ENCODE measurements around the gene ITGA3. TPM values are rescaled to one million over a fixed set of nuclear protein-coding genes. Genes with fewer than 3 reads are reported as not detected.

The ITGA3 gene
- total and polyA plus RNA-seq, 2 of the 13 experiments (the other 11 are each of a cell fraction or from before 2014, with no cell fraction given) = 0.48 to 0.69 TPM

DNA sequence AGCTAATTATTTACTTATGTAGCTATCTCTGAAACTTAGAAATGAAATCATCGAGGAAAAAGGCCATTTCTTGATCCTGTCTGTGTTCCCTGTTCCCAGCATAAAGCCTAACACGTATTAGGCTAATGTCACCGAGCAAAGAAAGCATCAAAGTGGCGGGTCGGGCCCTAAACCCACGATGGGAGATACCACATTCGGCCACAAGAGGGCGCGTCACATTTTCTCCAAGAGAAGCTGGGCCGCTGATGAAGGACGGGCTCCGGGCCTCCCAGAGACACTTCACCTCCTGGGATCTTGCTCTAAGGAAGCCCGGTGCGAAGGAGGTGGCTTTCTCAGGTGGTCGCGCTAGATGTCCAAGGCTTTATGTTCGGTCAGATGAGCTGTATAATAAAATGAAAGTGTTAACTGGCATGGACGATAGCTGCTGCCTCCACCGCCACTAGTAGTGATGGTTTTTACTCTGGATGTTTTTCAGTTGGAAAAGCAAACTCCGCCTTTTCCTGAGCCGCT lies 38.4 kb downstream of the ITGA3 start (continued):
- no peak for TF ChIP-seq ETV6 (CRISPR knock-in tag; conservative IDR thresholded peaks at IDR 0.05)
- TF ChIP-seq, protein P1, sequence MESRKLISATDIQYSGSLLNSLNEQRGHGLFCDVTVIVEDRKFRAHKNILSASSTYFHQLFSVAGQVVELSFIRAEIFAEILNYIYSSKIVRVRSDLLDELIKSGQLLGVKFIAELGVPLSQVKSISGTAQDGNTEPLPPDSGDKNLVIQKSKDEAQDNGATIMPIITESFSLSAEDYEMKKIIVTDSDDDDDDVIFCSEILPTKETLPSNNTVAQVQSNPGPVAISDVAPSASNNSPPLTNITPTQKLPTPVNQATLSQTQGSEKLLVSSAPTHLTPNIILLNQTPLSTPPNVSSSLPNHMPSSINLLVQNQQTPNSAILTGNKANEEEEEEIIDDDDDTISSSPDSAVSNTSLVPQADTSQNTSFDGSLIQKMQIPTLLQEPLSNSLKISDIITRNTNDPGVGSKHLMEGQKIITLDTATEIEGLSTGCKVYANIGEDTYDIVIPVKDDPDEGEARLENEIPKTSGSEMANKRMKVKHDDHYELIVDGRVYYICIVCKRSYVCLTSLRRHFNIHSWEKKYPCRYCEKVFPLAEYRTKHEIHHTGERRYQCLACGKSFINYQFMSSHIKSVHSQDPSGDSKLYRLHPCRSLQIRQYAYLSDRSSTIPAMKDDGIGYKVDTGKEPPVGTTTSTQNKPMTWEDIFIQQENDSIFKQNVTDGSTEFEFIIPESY (CRISPR knock-in tag; IDR thresholded peaks at IDR 0.05) = no peak
- TF ChIP-seq ZNF563 (CRISPR knock-in tag; IDR thresholded peaks at IDR 0.05) = no peak
- TF ChIP-seq ZSCAN29 (CRISPR knock-in tag; conservative IDR thresholded peaks at IDR 0.05) = no peak
- TF ChIP-seq, protein P2, sequence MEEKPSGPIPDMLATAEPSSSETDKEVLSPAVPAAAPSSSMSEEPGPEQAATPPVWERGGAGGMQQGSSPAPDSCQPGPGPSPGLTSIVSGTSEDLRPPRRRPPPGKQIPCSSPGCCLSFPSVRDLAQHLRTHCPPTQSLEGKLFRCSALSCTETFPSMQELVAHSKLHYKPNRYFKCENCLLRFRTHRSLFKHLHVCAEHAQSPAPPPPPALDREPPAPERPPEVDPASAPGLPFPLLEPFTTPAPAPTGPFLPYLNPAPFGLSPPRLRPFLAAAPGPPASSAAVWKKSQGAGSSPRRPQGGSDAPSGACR (CRISPR knock-in tag; IDR thresholded peaks at IDR 0.05) = no peak
- TF ChIP-seq TAF1 (CRISPR knock-in tag; IDR thresholded peaks at IDR 0.05) = no peak
- no peak for TF ChIP-seq KLF11 (CRISPR knock-in tag; IDR thresholded peaks at IDR 0.05)
- TF ChIP-seq ZNF547 (CRISPR knock-in tag; IDR thresholded peaks at IDR 0.05) = no peak
- TF ChIP-seq HNF4A (CRISPR knock-in tag; IDR thresholded peaks at IDR 0.05) = no peak
- TF ChIP-seq MTA1 (CRISPR knock-in tag; IDR thresholded peaks at IDR 0.05; ENCODE audit: borderline replicate concordance) = no peak
- no peak for TF ChIP-seq ZNF782 (CRISPR knock-in tag; IDR thresholded peaks at IDR 0.05; ENCODE audit: borderline replicate concordance)
- no peak for TF ChIP-seq HNRNPK (IDR thresholded peaks at IDR 0.05; ENCODE audit: low read depth, low read length, poor library complexity, severe bottlenecking)
- TF ChIP-seq TEAD2 (CRISPR knock-in tag; IDR thresholded peaks at IDR 0.05) = no peak
- no peak for TF ChIP-seq ATF1 (CRISPR knock-in tag; IDR thresholded peaks at IDR 0.05)
- TF ChIP-seq ZNF577 (CRISPR knock-in tag; IDR thresholded peaks at IDR 0.05; ENCODE audit: borderline replicate concordance, low read depth) = no peak
